ENCODE measurements around the gene FNIP1.

GRCh38 chr5:131751506-131751905 lies 45.3 kb downstream of the FNIP1 start:
- TF ChIP-seq TAF1 (IDR thresholded peaks at IDR 0.05; ENCODE audit: borderline replicate concordance, low read depth, low read length), result no peak
- no peak for TF ChIP-seq POLR2AphosphoS5 (IDR thresholded peaks at IDR 0.05; ENCODE audit: low read depth, low read length)
- no peak for TF ChIP-seq POLR2A (IDR thresholded peaks at IDR 0.05; ENCODE audit: low read depth, low read length)
